ENCODE data around the gene ZNFX1.

DNA sequence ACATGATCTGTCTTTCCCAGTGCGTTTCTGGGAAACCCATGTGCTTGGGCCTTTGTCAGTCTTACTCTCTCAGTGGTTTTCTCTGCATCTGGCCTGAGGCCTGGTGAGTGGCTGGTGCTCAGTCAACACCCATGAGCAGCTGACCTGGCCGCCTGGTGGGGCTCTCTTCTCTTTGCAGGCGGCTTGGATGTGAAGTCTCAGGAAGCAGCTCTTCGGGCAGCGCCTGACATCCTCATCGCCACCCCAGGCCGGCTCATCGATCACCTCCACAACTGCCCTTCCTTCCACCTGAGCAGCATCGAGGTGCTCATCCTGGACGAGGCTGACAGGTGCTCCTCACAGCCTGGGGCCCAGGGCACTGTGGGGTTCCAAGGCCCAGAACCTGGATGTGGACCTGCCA is 47.8 kb downstream of the ZNFX1 start:
- TF ChIP-seq, protein P1, sequence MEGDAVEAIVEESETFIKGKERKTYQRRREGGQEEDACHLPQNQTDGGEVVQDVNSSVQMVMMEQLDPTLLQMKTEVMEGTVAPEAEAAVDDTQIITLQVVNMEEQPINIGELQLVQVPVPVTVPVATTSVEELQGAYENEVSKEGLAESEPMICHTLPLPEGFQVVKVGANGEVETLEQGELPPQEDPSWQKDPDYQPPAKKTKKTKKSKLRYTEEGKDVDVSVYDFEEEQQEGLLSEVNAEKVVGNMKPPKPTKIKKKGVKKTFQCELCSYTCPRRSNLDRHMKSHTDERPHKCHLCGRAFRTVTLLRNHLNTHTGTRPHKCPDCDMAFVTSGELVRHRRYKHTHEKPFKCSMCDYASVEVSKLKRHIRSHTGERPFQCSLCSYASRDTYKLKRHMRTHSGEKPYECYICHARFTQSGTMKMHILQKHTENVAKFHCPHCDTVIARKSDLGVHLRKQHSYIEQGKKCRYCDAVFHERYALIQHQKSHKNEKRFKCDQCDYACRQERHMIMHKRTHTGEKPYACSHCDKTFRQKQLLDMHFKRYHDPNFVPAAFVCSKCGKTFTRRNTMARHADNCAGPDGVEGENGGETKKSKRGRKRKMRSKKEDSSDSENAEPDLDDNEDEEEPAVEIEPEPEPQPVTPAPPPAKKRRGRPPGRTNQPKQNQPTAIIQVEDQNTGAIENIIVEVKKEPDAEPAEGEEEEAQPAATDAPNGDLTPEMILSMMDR (IDR thresholded peaks at IDR 0.05; ENCODE audit: poor library complexity, severe bottlenecking) = no peak
- TF ChIP-seq, protein P2, sequence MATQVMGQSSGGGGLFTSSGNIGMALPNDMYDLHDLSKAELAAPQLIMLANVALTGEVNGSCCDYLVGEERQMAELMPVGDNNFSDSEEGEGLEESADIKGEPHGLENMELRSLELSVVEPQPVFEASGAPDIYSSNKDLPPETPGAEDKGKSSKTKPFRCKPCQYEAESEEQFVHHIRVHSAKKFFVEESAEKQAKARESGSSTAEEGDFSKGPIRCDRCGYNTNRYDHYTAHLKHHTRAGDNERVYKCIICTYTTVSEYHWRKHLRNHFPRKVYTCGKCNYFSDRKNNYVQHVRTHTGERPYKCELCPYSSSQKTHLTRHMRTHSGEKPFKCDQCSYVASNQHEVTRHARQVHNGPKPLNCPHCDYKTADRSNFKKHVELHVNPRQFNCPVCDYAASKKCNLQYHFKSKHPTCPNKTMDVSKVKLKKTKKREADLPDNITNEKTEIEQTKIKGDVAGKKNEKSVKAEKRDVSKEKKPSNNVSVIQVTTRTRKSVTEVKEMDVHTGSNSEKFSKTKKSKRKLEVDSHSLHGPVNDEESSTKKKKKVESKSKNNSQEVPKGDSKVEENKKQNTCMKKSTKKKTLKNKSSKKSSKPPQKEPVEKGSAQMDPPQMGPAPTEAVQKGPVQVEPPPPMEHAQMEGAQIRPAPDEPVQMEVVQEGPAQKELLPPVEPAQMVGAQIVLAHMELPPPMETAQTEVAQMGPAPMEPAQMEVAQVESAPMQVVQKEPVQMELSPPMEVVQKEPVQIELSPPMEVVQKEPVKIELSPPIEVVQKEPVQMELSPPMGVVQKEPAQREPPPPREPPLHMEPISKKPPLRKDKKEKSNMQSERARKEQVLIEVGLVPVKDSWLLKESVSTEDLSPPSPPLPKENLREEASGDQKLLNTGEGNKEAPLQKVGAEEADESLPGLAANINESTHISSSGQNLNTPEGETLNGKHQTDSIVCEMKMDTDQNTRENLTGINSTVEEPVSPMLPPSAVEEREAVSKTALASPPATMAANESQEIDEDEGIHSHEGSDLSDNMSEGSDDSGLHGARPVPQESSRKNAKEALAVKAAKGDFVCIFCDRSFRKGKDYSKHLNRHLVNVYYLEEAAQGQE (IDR thresholded peaks at IDR 0.05; ENCODE audit: borderline replicate concordance) = no peak
- TF ChIP-seq EZH2 (IDR thresholded peaks at IDR 0.05; ENCODE audit: borderline replicate concordance, insufficient read depth, low read length, poor library complexity, severe bottlenecking) (no peak), TAF1 (IDR thresholded peaks at IDR 0.05; ENCODE audit: low read depth) (no peak), POLR2AphosphoS5 (IDR thresholded peaks at IDR 0.05) (no peak), RAD21 (conservative IDR thresholded peaks at IDR 0.05) (no peak), EP300 (conservative IDR thresholded peaks at IDR 0.05; ENCODE audit: poor library complexity, severe bottlenecking) (no peak), SMC3 (conservative IDR thresholded peaks at IDR 0.05; ENCODE audit: poor library complexity) (no peak), MXI1 (conservative IDR thresholded peaks at IDR 0.05; ENCODE audit: poor library complexity, severe bottlenecking) (no peak)

Measured in neural cell (in vitro differentiated cells).